GM23248 (cell line): ENCODE measurements around the gene PIAS2.

ENCODE experiments used
- EZH2 ChIP-seq: fragments of 200-600 bp; sonication (generic); IDR thresholded peaks from 2 replicates; pipeline ENCODE4 v1.6.1; 2018; ENCODE audit warnings: antibody characterized with exemption, mild to moderate bottlenecking; ENCODE audit not compliant: insufficient read depth, poor library complexity, severe bottlenecking
- EZH2phosphoT487 ChIP-seq: fragments of 200-600 bp; sonication (generic); IDR thresholded peaks from 2 replicates; pipeline ENCODE4 v1.6.1; 2018; ENCODE audit warnings: antibody characterized with exemption, moderate library complexity, mild to moderate bottlenecking, low read depth; ENCODE audit not compliant: insufficient read depth

- TF ChIP-seq EZH2phosphoT487 (no peak), EZH2 (no peak)
Measured at GRCh38 chr18:46764586-46764985, 152.7 kb downstream of the PIAS2 start.
